Measurements from ENCODE around the gene KLHL17.
"Not testable (repeated sequence)": the region's sequence is repeated elsewhere in the genome, so short reads cannot be mapped to it uniquely, and the experiment has no call there.

Gene KLHL17

DNA sequence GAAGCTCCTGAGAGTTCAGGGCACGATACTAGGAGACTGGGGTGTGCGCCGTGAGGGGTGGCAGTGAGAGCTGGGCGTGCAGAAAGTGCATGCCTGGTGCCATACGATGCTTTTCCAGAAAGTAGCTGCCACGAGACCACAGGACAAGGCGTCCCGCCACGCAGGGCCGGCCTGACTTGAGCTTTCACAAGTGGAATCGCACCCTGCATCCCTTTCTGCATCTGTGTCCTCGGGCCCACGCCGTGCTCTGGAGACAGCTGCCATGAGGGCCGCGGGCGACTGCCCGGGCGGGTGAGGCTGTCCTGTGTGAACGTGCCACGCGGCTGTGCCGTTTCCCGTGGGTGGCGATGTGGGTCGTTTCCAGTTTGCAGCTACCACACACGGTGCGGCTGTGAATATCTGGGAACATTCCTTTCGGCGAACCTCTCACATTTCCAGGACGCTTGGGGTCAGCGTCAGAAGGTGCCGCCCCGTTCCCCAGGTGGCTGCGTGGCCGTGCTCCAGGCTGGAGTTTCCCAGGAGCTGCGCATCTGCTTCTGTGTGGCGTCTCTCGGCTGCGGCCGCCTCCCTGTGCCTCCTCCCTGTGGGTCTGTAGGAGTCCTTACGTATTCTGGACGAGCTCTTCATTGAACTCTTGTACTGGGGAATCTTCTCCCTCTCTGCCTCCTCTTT is 22.5 kb downstream of the KLHL17 start:
- no peak for DNase-seq

DNA sequence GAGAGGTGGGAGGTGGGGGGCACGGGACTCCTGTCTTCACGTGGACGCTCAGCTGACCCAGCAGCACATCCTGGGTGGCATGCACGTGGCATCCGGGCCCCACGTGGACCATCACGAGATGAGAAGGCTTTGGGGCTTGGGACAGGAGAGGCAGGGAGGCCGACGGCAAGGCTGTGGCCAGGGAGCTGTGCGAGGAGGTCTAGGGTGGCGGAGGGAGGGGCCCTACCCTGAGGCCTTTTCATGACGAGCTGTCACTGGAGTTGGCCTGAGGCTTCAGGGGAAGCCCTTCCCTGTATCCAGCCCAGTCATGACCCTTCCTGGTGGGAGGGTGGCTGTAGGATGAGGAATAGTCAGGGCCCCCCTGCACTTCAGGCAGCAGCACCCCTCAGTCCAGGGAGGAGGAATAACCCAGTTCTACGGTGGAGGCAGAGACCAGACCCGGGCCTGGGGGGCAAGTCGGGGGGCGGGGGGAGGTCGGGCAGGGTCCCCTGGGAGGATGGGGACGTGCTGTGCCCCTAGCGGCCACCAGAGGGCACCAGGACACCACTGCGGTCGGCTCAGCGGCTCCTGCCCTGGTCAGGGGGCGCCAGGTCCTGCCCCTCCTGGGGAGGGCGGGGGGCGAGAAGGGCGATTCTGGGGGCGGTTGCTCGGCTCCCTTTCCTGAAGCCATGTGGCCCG is 23.6 kb downstream of the KLHL17 start:
- peak; percentile 46 for DNase-seq

- DNase-seq, result no peak
Observed at GRCh38 chr1:984476-984814, 24.1 kb downstream of the KLHL17 start.

- DNase-seq, result no peak
Observed at GRCh38 chr1:985126-985525, 24.7 kb downstream of the KLHL17 start.

GRCh38 chr1:988061-988460 is 27.7 kb downstream of the KLHL17 start:
- not testable (repeated sequence) for DNase-seq

GRCh38 chr1:991275-991674 is 30.9 kb downstream of the KLHL17 start:
- not testable (repeated sequence) for DNase-seq

DNA sequence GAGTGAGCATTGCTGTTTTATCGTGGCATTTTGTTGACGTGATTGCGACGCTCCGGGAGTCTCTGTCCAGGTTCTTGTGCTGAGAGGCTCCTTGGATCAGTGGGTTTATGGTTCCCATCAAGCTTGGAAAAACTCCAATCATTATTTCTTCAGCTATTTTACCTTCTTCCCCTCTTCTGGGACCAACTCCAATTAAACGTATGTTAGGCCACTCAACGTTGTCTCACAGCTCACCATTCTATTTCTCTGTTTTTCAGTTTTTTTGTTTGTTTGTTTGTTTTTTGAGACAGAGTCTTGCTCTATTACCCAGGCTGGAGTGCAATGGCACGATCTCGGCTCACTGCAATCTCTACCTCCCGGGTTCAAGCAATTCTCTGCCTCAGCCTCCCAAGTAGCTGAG is 31.5 kb downstream of the KLHL17 start:
- no peak for DNase-seq

DNA sequence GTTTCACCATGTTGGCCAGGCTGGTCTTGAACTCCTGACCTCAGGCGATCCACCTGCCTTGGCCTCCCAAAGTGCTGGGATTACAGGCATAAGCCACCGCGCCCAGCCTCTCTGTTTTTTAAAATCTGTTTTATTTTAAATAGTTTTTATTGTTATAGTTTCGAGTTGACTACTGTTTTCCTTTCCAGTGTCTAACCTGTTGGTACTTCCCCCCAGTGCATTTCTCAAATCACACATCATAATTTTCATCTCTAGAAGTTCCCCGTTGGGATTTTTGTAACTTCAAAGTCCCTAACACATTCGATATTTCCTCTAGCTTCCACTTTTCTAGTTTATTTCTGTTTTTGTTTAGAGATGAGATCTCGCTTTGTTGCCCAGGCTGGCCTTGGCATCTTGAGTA is 32.0 kb downstream of the KLHL17 start:
- DNase-seq, result no peak

- no peak for DNase-seq
Observed at GRCh38 chr1:993379-993995, 33.1 kb downstream of the KLHL17 start.

DNA sequence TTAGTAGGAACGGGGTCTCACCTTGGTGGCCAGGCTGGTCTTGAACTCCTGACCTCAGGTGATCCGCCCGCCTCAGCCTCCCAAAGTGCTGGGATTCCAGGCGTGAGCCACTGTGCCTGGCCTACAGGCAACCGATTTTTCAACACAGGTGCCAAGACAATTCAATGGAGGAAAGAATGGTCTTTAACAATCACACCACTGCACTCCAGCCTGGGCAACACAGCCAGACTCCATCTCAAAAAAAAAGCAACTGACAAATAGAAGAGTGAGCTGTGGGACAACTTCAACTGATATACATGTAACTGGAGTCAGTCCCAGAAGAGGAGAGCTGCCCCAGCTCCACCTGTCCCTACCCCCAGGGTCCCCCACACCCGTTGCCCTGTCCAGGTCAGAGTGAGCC is 34.2 kb downstream of the KLHL17 start:
- DNase-seq, result not testable (repeated sequence)

DNA sequence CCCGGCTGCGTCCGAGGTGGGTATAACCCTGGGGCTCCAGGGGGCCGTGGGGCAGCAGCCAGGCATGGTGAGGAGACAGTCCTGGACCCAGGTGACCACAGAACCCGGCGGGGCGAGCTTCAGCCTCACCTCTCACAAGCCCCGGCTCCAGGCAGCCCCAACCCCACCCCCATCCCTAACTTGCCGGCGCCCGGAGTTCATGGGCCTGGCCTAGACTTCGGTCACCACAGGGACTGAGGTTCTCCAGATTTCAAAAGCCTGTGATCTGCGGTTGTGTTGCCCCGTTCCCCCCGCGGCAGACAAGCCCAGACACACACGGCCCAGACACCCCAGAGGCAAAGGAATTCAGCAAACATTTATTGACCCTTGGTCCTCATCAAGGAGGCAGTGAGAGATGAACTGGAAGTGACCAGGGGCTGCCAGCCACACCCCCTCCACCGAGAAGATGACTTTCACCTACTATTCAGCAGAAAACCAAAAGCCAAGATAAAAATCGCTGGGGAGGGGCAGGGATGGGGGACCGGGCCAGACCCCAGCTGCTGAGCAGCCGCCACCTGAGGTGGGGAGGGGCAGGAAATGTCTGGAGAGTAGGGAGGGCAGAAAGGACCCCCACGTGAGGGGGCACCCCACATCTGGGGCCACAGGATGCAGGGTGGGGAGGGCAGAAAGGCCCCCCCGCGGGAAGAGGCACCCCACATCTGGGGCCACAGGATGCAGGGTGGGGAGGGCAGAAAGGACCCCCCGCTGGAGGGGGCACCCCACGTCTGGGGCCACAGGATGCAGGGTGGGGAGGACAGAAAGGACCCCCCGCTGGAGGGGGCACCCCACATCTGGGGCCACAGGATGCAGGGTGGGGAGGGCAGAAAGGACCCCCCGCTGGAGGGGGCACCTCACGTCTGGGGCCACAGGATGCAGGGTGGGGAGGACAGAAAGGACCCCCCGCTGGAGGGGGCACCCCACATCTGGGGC is 35.6 kb downstream of the KLHL17 start:
- DNase-seq, result no peak

DNA sequence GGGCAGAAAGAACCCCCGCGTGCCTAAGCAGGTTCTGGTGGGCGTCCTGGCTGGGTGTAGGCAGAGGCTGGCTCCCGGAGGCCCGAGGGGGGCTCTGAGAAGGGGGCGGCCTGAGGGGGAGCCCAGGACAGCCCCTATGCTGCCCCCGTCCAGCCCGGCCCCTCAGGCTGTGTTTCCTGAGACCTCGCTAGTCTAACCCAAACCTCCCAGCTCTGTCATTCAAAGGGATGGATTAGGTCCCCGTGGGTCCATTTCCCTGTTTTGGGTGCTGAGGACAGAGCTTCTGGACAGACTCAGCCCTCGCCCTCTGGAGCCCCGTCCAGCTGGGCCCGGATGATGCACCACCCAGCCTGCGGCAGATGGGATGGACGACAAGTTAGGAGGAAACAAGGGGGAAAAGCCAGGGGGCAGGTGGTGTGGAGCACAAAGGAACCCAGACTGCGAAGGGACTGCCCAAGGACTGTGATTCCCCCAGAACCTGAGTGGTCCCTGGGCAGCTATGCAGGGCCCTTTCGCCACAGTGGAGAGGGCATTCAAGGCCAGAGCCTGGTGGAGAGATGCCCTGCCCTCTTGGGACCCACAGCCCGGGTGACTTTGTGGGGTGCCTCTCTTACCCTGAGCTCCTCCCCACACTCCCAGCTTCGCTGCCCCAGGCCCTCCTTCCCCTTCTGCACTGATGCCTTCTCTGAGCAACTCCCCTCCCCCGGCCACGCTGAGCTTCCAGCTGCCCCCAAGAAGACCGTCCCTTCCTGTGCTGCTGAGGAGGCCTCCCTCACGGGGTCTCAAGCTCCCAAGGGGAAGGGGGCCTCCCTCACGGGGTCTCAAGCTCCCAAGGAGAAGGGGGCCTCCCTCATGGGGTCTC is 36.7 kb downstream of the KLHL17 start:
- DNase-seq, result no peak

DNA sequence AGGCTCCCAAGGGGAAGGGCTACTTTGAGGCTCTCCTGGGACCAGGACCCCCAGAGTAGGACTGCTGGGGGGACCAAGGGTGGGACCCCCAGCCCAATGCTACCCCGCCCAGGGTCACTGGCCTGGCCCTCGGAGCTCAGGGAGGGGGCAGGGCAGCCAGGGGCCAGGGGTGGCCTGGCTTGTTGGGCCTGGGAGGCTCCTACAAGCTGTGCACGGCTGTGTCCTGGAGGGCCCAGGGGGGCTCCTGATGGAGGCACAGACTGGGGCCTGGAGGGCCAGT is 37.3 kb downstream of the KLHL17 start:
- no peak for DNase-seq

DNA sequence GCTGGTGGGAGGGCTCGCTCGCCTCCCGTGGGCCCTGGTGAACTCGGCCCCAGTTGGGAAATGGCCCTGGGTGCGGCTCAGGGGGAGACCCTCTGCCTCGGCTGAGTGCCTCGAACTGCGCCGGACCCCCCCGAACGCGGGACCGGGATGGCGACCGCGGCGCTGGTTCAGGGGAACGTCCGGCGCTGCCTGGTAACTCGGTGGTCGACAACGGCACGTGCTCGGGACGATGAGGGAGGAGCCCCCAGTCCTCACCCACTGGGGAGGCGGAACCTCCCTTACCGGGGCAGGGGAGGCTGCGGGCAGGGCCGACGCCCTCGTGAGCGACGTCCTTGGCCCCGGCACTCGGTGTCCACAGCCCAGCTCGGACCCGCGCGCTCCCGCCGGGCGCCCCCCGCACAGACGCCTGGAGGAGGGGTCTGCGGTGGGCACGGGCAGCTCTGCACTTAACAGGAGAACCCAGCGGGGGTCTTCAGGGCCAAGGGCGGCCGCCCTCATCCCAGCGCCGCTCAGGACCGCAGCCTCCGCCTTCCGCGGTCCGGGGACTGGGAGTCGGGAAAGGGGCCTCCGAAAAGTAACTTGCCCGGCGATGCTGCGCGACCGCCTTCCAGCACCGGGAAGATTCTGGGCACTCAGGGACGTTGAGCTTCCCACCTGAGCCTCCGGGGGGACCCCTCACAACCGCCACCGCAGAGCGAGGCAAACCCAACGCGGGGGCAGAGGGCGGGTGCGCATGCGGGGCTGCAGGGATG is 37.8 kb downstream of the KLHL17 start:
- no peak for DNase-seq

GRCh38 chr1:998745-998994 is 38.3 kb downstream of the KLHL17 start:
- DNase-seq, result no peak

DNA sequence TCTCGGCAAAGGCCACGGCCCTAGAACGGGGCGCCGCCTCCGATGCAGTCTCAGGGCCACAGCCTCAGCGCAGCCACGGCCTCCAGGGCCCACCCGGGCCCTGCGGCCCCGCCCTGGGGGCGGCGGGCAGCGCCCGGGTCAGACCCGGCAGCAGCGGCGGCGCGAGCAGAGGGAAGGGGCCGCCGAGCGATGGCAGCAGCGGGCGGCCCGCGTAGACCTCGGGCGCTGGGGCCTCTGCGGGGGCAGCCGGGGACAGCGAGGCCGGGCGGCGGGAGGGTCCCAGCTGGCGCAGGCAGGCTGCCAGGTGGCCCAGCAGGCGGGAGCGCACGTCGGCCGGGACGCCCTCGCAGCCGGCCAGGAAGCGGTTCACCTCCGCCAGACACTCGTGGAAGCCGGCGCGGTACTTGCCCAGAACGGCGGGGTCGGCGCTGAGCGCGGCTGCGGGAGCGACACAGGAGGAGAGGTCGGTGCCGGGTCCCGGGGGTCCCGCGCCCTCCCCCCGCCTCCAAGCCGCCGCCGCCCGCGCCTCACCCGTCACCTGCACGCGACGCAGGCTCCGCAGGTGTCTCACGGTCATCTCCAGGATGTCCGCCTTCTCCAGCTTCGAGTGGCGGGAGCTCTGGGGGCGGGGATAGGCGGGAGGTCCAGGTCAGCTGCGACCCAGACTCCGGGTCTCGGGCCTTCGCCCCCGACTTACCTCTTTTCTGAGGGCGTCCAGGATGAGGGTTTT is 38.8 kb downstream of the KLHL17 start:
- no peak for DNase-seq

- peak; percentile 82 for DNase-seq
Observed at GRCh38 chr1:999725-1000356, 39.5 kb downstream of the KLHL17 start, which contains the start of gene HES4. HES4 (minus strand) TSS chr1:1000097; CDS start chr1:999973, 124 bp downstream.

- DNase-seq, result peak; percentile 79
Observed at GRCh38 chr1:1000357-1001056, 40.1 kb downstream of the KLHL17 start.

DNA sequence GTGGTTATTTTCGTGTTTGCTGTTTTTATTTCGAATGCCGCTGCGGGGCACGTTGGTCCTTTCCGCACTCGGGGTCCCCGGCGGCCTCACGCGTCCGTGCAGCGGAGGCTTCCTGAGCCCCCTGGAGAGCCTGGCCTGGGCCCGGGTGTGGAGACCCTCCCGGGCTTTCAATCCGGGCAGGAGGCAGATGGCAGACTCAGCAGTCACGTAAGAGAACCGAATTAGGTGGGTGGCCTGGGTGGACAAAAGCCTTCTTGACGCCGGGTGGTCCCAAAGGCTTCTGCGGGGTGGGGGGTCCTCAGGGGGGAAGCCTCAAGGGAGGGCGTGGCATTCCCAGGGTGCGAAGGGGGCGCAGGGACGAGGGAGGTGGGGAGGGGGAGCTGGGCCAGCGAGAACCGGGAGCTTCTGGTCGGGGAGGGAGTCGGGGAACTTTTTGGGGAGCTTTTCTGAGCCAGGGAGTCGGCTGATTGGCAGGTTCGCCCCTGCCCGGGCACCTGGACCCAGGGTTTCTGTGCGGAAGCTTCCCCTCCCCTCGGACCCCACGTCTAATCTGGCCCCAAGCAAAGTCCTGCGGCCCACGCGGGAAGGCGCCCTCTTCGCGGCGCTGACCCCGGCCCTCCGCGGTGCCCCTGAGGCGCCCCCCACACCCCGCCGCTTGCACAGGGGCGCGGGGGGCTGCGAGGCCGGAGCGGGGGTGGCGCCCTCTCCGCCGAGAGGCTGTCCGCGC is 40.8 kb downstream of the KLHL17 start:
- DNase-seq, result no peak
